NCI-H2081 treated with DMSO at 0.1 percent for 48 hours (cell line): ENCODE data around the gene RPL7A.
A peak's percentile ranks its signal among the peaks of the same experiment; 100 is the strongest.
"Not testable (repeated sequence)": the region's sequence is repeated elsewhere in the genome, so short reads cannot be mapped to it uniquely, and the experiment has no call there.

Source experiments
- DNase-seq: peaks from one replicate; lab custom pipeline; 2025; lab: John Stamatoyannopoulos, UW

RPL7A gene

GRCh38 chr9:133368249-133368881, 20.3 kb downstream of the RPL7A start:
- peak; percentile 88 for DNase-seq

GRCh38 chr9:133369422-133369821, 21.4 kb downstream of the RPL7A start:
- DNase-seq = no peak

- DNase-seq = no peak
Observed at GRCh38 chr9:133369933-133370332, 21.9 kb downstream of the RPL7A start.

- no peak for DNase-seq
Observed at GRCh38 chr9:133370685-133371084, 22.7 kb downstream of the RPL7A start.

GRCh38 chr9:133371261-133371711, 23.3 kb downstream of the RPL7A start:
- DNase-seq = no peak

- DNase-seq = no peak
Observed at GRCh38 chr9:133372144-133372543, 24.1 kb downstream of the RPL7A start.

GRCh38 chr9:133374612-133375115, 26.6 kb downstream of the RPL7A start:
- no peak for DNase-seq

- DNase-seq = no peak
Observed at GRCh38 chr9:133375116-133375723, 27.2 kb downstream of the RPL7A start.

- DNase-seq = peak; percentile 80
Observed at GRCh38 chr9:133375724-133376654, 28.0 kb downstream of the RPL7A start, which contains the start of the genes STKLD1 and SURF4. Gene STKLD1 (plus strand): TSS chr9:133376366. CDS start chr9:133376474, 108 bp downstream. Gene SURF4 (minus strand): TSS chr9:133376060. CDS start chr9:133375969, 91 bp downstream.

GRCh38 chr9:133377280-133377679, 29.3 kb downstream of the RPL7A start:
- DNase-seq = not testable (repeated sequence)

GRCh38 chr9:133377721-133378216, 29.8 kb downstream of the RPL7A start:
- DNase-seq = peak; percentile 23

- DNase-seq = no peak
Observed at GRCh38 chr9:133378408-133378962, 30.5 kb downstream of the RPL7A start.

GRCh38 chr9:133379153-133380086, 31.4 kb downstream of the RPL7A start:
- no peak for DNase-seq

GRCh38 chr9:133380734-133381133, 32.7 kb downstream of the RPL7A start:
- DNase-seq = no peak

GRCh38 chr9:133382507-133383141, 34.6 kb downstream of the RPL7A start:
- DNase-seq = no peak

- DNase-seq = no peak
Observed at GRCh38 chr9:133383438-133383837, 35.4 kb downstream of the RPL7A start.

- no peak for DNase-seq
Observed at GRCh38 chr9:133384736-133385321, 36.8 kb downstream of the RPL7A start.

- DNase-seq = no peak
Observed at GRCh38 chr9:133385452-133385851, 37.4 kb downstream of the RPL7A start.

- DNase-seq = no peak
Observed at GRCh38 chr9:133386338-133386737, 38.3 kb downstream of the RPL7A start.

- no peak for DNase-seq
Observed at GRCh38 chr9:133387680-133388079, 39.7 kb downstream of the RPL7A start.
